Fibroblast of mammary gland (primary cell): ENCODE measurements around the gene MYH16.
"Not testable (repeated sequence)": the region's sequence is repeated elsewhere in the genome, so short reads cannot be mapped to it uniquely, and the experiment has no call there.

ENCODE experiments used
- DNase-seq: peaks from one replicate; pipeline ENCODE4 v3.0.0-alpha.2; 2010; ENCODE audit warnings: low read depth
- H3K4me3 ChIP-seq: 2 replicates; pipeline ENCODE4 v1.5.1; 2011; ENCODE audit warnings: low read depth, mild to moderate bottlenecking, low read length, moderate library complexity; ENCODE audit not compliant: control insufficient read depth
- TF ChIP-seq, protein P1 (sequence below): conservative IDR thresholded peaks from 2 replicates; pipeline ENCODE4 v1.5.1; 2011; ENCODE audit warnings: low read depth, low read length, inconsistent platforms; ENCODE audit not compliant: control insufficient read depth, insufficient read depth

The MYH16 gene

DNA sequence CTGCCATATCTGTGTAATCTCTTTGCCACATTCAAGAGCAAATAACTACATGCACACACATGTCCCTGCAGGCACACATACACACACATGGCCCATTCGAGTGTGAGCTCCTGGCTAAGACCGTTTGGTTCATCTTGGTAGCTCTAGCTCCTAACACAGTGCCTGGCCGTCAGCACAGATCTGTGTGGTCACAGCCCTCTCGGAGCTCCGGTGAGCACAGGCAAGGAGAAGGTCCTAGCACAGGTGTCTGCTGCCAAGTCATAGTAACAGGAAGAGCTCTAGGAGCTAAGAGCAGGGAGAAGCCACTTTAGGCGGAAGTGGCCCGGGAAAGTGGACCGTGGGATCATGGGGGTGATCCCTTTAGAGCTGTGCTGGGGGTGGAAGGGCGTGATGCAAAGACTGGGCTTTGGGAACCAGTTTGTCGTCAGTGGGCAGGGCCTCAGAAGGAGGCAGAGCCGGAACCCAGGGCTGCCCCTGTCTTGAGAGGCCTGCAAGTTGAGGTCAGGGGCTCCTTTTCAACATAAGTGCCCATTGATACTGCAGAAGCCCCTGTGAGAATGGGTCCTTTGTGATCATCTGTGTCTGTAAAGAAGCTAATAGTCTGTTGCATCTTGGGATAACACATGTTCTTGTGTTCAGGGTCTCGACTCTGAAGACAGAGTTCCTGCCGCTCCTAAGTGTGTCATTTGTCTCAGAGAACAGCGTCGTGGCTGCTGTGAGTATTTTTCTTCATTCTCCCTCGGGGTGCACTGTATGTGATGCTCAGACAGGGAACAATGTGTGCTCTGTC, 85.3 kb downstream of the MYH16 start:
- no peak overlapping the region for H3K4me3 ChIP-seq
- TF ChIP-seq, protein P1, sequence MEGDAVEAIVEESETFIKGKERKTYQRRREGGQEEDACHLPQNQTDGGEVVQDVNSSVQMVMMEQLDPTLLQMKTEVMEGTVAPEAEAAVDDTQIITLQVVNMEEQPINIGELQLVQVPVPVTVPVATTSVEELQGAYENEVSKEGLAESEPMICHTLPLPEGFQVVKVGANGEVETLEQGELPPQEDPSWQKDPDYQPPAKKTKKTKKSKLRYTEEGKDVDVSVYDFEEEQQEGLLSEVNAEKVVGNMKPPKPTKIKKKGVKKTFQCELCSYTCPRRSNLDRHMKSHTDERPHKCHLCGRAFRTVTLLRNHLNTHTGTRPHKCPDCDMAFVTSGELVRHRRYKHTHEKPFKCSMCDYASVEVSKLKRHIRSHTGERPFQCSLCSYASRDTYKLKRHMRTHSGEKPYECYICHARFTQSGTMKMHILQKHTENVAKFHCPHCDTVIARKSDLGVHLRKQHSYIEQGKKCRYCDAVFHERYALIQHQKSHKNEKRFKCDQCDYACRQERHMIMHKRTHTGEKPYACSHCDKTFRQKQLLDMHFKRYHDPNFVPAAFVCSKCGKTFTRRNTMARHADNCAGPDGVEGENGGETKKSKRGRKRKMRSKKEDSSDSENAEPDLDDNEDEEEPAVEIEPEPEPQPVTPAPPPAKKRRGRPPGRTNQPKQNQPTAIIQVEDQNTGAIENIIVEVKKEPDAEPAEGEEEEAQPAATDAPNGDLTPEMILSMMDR = no peak
- DNase-seq = no peak

DNA sequence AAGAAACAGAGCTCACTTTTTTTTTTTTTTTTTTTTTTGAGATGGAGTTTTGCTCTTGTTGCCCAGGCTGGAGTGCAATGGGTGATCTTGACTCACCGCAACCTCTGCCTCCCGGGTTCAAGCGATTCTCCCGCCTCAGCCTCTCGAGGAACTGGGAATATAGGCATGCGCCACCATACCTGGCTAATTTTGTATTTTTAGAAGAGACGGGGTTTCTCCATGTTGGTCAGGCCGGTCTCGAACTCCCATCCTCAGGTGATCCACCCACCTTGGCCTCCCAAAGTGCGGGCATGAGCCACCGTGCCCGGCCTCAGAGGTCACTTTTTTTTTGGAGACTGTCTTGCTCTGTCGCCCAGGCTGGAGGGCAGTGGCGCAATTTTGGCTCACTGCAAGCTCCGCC, 85.9 kb downstream of the MYH16 start:
- not testable (repeated sequence) for DNase-seq, H3K4me3 ChIP-seq

DNA sequence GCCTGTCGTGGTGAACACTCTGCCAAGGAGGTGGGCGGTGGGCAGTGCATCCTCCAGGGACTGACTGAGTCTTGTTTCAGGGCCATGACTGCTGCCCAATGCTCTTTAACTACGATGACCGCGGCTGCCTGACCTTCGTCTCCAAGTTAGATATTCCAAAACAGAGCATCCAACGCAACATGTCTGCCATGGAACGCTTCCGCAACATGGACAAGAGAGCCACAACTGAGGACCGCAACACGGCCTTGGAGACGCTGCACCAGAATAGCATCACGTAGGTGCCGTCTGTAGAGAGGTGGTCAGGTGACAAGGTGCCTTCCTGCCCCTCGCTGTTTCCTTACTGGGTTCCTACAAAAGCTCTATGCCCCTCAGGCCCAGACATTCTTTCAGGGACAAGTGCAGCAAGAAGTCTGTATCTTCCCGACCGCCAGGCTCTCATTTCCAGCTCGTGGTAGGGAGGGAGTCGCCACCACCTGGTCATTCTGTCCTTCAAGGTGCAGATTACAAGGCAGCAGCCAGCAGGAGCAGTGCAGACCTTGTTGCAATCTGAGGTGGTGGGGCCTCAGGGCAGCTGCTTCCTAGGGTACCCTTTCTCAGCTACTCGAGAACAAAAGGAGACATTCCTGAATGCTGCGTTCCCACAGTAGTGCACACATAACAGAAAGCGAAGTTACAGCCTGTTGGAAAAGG, 87.0 kb downstream of the MYH16 start:
- TF ChIP-seq, protein P1 = no peak
- no peak for DNase-seq
- H3K4me3 ChIP-seq = no peak overlapping the region
